Measurements from ENCODE around the gene EXOC4.
"Not testable (repeated sequence)": the region's sequence is repeated elsewhere in the genome, so short reads cannot be mapped to it uniquely, and the experiment has no call there.

EXOC4 gene

GRCh38 chr7:133320891-133321290 is 68.0 kb downstream of the EXOC4 start:
- DNase-seq: no peak

- not testable (repeated sequence) for DNase-seq
Observed at GRCh38 chr7:133321366-133321765, 68.5 kb downstream of the EXOC4 start.

- not testable (repeated sequence) for DNase-seq
Observed at GRCh38 chr7:133326745-133327144, 73.9 kb downstream of the EXOC4 start.

- DNase-seq: not testable (repeated sequence)
Observed at GRCh38 chr7:133328021-133328420, 75.1 kb downstream of the EXOC4 start.

- no peak for DNase-seq
Observed at GRCh38 chr7:133330085-133330484, 77.2 kb downstream of the EXOC4 start.

GRCh38 chr7:133331861-133332260 is 79.0 kb downstream of the EXOC4 start:
- no peak for DNase-seq

GRCh38 chr7:133339772-133340171 is 86.9 kb downstream of the EXOC4 start:
- no peak for DNase-seq

- no peak for DNase-seq
Observed at GRCh38 chr7:133344275-133344674, 91.4 kb downstream of the EXOC4 start.

- DNase-seq: no peak
Observed at GRCh38 chr7:133345690-133346421, 93.0 kb downstream of the EXOC4 start.

- DNase-seq: no peak
Observed at GRCh38 chr7:133348250-133348649, 95.4 kb downstream of the EXOC4 start.

- DNase-seq: no peak
Observed at GRCh38 chr7:133349101-133349500, 96.2 kb downstream of the EXOC4 start.

GRCh38 chr7:133352430-133352829 is 99.6 kb downstream of the EXOC4 start:
- no peak for DNase-seq

- DNase-seq: no peak
Observed at GRCh38 chr7:133353775-133354174, 100.9 kb downstream of the EXOC4 start.

GRCh38 chr7:133354546-133355324 is 101.9 kb downstream of the EXOC4 start:
- DNase-seq: no peak

- DNase-seq: no peak
Observed at GRCh38 chr7:133355325-133355708, 102.4 kb downstream of the EXOC4 start.

- no peak for DNase-seq
Observed at GRCh38 chr7:133355822-133356221, 102.9 kb downstream of the EXOC4 start.

GRCh38 chr7:133358708-133359107 is 105.8 kb downstream of the EXOC4 start:
- DNase-seq: no peak

GRCh38 chr7:133359449-133359848 is 106.6 kb downstream of the EXOC4 start:
- DNase-seq: no peak

GRCh38 chr7:133360201-133360600 is 107.3 kb downstream of the EXOC4 start:
- no peak for DNase-seq

GRCh38 chr7:133361806-133362205 is 108.9 kb downstream of the EXOC4 start:
- no peak for DNase-seq

GRCh38 chr7:133364959-133365690 is 112.2 kb downstream of the EXOC4 start:
- no peak for DNase-seq

- no peak for DNase-seq
Observed at GRCh38 chr7:133365917-133366316, 113.0 kb downstream of the EXOC4 start.

GRCh38 chr7:133367561-133367960 is 114.7 kb downstream of the EXOC4 start:
- DNase-seq: no peak

- no peak for DNase-seq
Observed at GRCh38 chr7:133369130-133369529, 116.3 kb downstream of the EXOC4 start.

Measured in stimulated activated CD8-positive, alpha-beta memory T cell treated with anti-CD3 and anti-CD28 coated beads, Interleukin-4, amount 100 ng/mL, for 48 hours (primary cell).